ENCODE results near the gene NCS1.

The NCS1 gene

GRCh38 chr9:130147910-130148309 lies 24.3 kb upstream of the NCS1 start:
- DNase-seq (ENCODE audit: low spot score), result no peak

- DNase-seq (ENCODE audit: low spot score), result no peak
Observed at GRCh38 chr9:130149031-130149430, 23.2 kb upstream of the NCS1 start.

GRCh38 chr9:130149654-130150286 lies 22.4 kb upstream of the NCS1 start:
- no peak for DNase-seq (ENCODE audit: low spot score)

GRCh38 chr9:130150779-130151382 lies 21.3 kb upstream of the NCS1 start:
- no peak for DNase-seq (ENCODE audit: low spot score)

- DNase-seq (ENCODE audit: low spot score), result no peak
Observed at GRCh38 chr9:130154816-130155215, 17.4 kb upstream of the NCS1 start.

- no peak for DNase-seq (ENCODE audit: low spot score)
Observed at GRCh38 chr9:130155647-130156046, 16.6 kb upstream of the NCS1 start.

GRCh38 chr9:130156672-130157071 lies 15.5 kb upstream of the NCS1 start:
- no peak for DNase-seq (ENCODE audit: low spot score)

- no peak for DNase-seq (ENCODE audit: low spot score)
Observed at GRCh38 chr9:130157079-130157478, 15.1 kb upstream of the NCS1 start.

GRCh38 chr9:130158001-130158400 lies 14.2 kb upstream of the NCS1 start:
- DNase-seq (ENCODE audit: low spot score), result no peak

- DNase-seq (ENCODE audit: low spot score), result no peak
Observed at GRCh38 chr9:130159057-130159456, 13.1 kb upstream of the NCS1 start.

GRCh38 chr9:130159915-130160670 lies 12.1 kb upstream of the NCS1 start:
- no peak for DNase-seq (ENCODE audit: low spot score)

GRCh38 chr9:130160862-130161470 lies 11.2 kb upstream of the NCS1 start:
- DNase-seq (ENCODE audit: low spot score), result no peak

GRCh38 chr9:130165579-130165978 lies 6.6 kb upstream of the NCS1 start:
- DNase-seq (ENCODE audit: low spot score), result no peak

- no peak for DNase-seq (ENCODE audit: low spot score)
Observed at GRCh38 chr9:130166399-130166798, 5.8 kb upstream of the NCS1 start.

GRCh38 chr9:130167927-130168326 lies 4.3 kb upstream of the NCS1 start:
- no peak for DNase-seq (ENCODE audit: low spot score)

GRCh38 chr9:130171226-130172148 lies 717 bp upstream of the NCS1 start:
- peak; percentile 56 for DNase-seq (ENCODE audit: low spot score)

GRCh38 chr9:130172858-130173665 lies 858 bp downstream of the NCS1 start:
- peak; percentile 54 for DNase-seq (ENCODE audit: low spot score)

GRCh38 chr9:130173666-130173983 lies 1.4 kb downstream of the NCS1 start:
- DNase-seq (ENCODE audit: low spot score), result no peak

GRCh38 chr9:130174025-130174424 lies 1.8 kb downstream of the NCS1 start:
- no peak for DNase-seq (ENCODE audit: low spot score)

- no peak for DNase-seq (ENCODE audit: low spot score)
Observed at GRCh38 chr9:130174920-130175321, 2.7 kb downstream of the NCS1 start.

GRCh38 chr9:130175355-130175754 lies 3.2 kb downstream of the NCS1 start:
- DNase-seq (ENCODE audit: low spot score), result no peak
